Karpas-422 (cell line): ENCODE results near the gene LSM4. TPM values are rescaled to one million over a fixed set of nuclear protein-coding genes. Genes with fewer than 3 reads are reported as not detected.
"Not testable (repeated sequence)": the region's sequence is repeated elsewhere in the genome, so short reads cannot be mapped to it uniquely, and the experiment has no call there.

Experiments used
- DNase-seq: peaks from one replicate; pipeline ENCODE4 v3.0.0-alpha.2; 2015
- H2AFZ ChIP-seq: fragments of 200-600 bp; sonication (generic); 2 replicates; pipeline ENCODE4 v1.6.1; 2014; ENCODE audit warnings: antibody characterized with exemption, low read length, mixed read lengths
- H3K27ac ChIP-seq: fragments of 200-600 bp; sonication (generic); 2 replicates; pipeline ENCODE4 v1.5.1; 2014; ENCODE audit warnings: mild to moderate bottlenecking, low read length, moderate library complexity
- H3K27me3 ChIP-seq: fragments of 200-600 bp; sonication (generic); 2 replicates; pipeline ENCODE4 v1.6.1; 2014; ENCODE audit warnings: low read length, mixed read lengths
- H3K36me3 ChIP-seq: fragments of 200-600 bp; sonication (generic); 2 replicates; pipeline ENCODE4 v1.6.1; 2014; ENCODE audit warnings: low read length, mixed read lengths; ENCODE audit not compliant: insufficient read depth
- H3K4me1 ChIP-seq: fragments of 200-600 bp; sonication (generic); 2 replicates; pipeline ENCODE4 v1.6.1; 2014; ENCODE audit warnings: mild to moderate bottlenecking, low read length, mixed read lengths
- H3K4me2 ChIP-seq: fragments of 200-600 bp; sonication (generic); 2 replicates; pipeline ENCODE4 v1.6.1; 2014; ENCODE audit warnings: low read length, low read depth, mild to moderate bottlenecking; ENCODE audit not compliant: poor library complexity, severe bottlenecking
- H3K4me3 ChIP-seq: fragments of 200-600 bp; sonication (generic); 2 replicates; pipeline ENCODE4 v1.5.1; 2014; ENCODE audit warnings: mild to moderate bottlenecking, antibody characterized with exemption, low read length, mixed read lengths
- H3K79me2 ChIP-seq: fragments of 200-600 bp; sonication (generic); 2 replicates; pipeline ENCODE4 v1.6.1; 2014; ENCODE audit warnings: mild to moderate bottlenecking, low read length, mixed read lengths
- H3K9ac ChIP-seq: fragments of 200-600 bp; sonication (generic); 2 replicates; pipeline ENCODE4 v1.6.0; 2014; ENCODE audit warnings: low read length
- H3K9me2 ChIP-seq: fragments of 200-600 bp; sonication (generic), shearing (Covaris generic); replicated peaks from 2 replicates; pipeline ENCODE4 v1.6.0; 2014; ENCODE audit warnings: mild to moderate bottlenecking, low read length, moderate library complexity; ENCODE audit not compliant: insufficient read depth
- H3K9me3 ChIP-seq: fragments of 300-700, 200-600 bp; sonication (generic); 2 replicates; pipeline ENCODE4 v1.6.1; 2014; ENCODE audit warnings: low read length, mixed read lengths
- H4K20me1 ChIP-seq: fragments of 200-600 bp; sonication (generic); 2 replicates; pipeline ENCODE4 v1.6.1; 2014; ENCODE audit warnings: mild to moderate bottlenecking, antibody characterized with exemption, low read length, low read depth; ENCODE audit not compliant: insufficient read depth
- total RNA-seq: library from RNA; depleted of rRNA; stranded (reverse); fragments of >200 nt; shearing (Covaris generic); gene quantifications from 2 replicates; pipeline ENCODE4 v1.2.3, GENCODE V29; 2014; ENCODE audit warnings: low replicate concordance

Gene LSM4
- total RNA-seq, 1 experiment from 2014 or later: 198 TPM

DNA sequence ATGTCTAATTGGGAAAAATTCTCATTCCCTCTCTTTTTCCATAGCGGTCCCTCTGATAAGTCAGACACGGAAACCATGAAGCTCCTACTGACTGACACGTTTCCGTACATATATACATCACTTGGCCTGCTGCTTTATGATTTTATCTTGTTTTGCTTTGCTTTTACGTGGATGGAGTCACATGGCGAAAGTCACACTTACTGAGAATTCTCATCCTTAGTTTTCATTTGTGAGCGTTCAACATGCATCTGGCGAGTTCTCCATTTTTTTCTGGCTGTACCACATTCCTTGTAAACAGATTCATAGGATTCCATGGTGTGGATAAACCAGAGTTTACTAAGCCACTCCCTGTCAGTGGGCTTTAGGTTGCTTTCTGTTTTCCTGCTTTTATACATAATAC, 38.8 kb upstream of the LSM4 start:
- Histone ChIP-seq H3K4me1 (no peaks in the 10 kb centered on the region), H3K4me3 (no peak overlapping the region), H3K36me3 (no peaks in the 10 kb centered on the region), H3K79me2 (no peaks in the 10 kb centered on the region), H4K20me1 (no peaks in the 10 kb centered on the region), H2AFZ (no peak overlapping the region), H3K27ac (no peak overlapping the region), H3K9me3 (no peaks in the 10 kb centered on the region), H3K9me2 (no peaks in the 10 kb centered on the region), H3K9ac (no peak overlapping the region), H3K27me3 (no peaks in the 10 kb centered on the region), H3K4me2 (no peak overlapping the region)
- no peak for DNase-seq

GRCh38 chr19:18357041-18357440, 34.2 kb upstream of the LSM4 start:
- Histone ChIP-seq H2AFZ (no peak overlapping the region), H3K27me3 (no peaks in the 10 kb centered on the region), H3K9me3 (no peaks in the 10 kb centered on the region), H3K4me2 (no peak overlapping the region), H3K4me1 (no peaks in the 10 kb centered on the region), H3K9ac (no peak overlapping the region), H3K27ac (no peak overlapping the region), H3K9me2 (no peaks in the 10 kb centered on the region), H4K20me1 (no peaks in the 10 kb centered on the region), H3K4me3 (no peak overlapping the region), H3K36me3 (no peaks in the 10 kb centered on the region), H3K79me2 (no peaks in the 10 kb centered on the region)
- DNase-seq: no peak

DNA sequence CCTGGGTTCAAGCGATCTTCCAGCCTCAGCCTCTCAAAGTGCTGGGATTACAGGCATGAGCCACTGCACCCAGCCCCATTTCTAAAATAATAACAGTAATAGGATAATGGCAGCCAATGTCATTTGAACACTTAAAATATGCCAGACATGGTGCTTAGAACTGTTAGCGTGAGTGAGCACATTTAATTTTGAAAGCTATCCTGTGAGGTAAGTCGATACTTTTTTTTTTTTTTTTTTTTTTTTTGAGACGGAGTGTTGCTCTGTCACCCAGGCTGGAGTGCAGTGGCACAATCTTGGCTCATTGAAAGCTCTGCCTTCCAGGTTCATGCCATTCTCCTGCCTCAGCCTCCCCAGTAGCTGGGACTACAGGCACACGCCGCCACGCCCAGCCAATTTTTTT, 31.9 kb upstream of the LSM4 start:
- H3K27me3 ChIP-seq, H4K20me1 ChIP-seq, H3K9me3 ChIP-seq, H3K4me2 ChIP-seq, H3K36me3 ChIP-seq, H3K9ac ChIP-seq, H3K79me2 ChIP-seq, H3K9me2 ChIP-seq, H3K4me1 ChIP-seq, H2AFZ ChIP-seq, H3K4me3 ChIP-seq, H3K27ac ChIP-seq, DNase-seq: not testable (repeated sequence)

DNA sequence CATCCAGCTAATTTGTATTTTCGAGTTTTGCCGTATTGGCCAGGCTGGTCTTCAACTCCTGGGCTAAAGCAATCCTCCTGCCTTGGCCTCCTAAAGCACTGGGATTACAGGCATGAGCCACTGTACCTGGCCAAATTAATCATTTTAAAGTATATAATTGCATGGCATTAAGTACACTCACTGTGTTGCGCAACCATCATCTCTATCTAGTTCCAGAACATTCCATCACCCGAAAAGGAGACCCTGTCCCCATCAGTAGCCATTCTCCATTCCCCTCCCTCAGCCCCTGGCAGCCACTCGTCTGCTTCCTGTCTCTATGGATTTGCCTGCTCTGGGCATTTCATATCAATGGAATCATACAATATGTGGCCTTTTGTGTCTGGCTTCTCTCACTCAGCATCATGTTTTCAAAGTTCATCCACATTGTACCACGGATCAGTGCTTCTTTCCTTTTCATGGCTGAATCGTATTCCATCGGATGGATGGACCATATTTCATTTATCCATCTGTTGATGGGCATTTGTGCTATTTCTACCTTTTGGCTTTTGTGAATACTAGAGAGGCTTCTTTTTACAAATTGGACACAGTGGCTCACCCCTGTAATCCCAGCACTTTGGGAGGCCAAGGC, 30.6 kb upstream of the LSM4 start:
- Histone ChIP-seq H3K27me3 (no peaks in the 10 kb centered on the region), H3K27ac (no peak overlapping the region), H2AFZ (no peak overlapping the region), H3K9ac (no peak overlapping the region), H4K20me1 (no peaks in the 10 kb centered on the region), H3K9me3 (no peaks in the 10 kb centered on the region), H3K36me3 (no peaks in the 10 kb centered on the region), H3K79me2 (no peaks in the 10 kb centered on the region), H3K4me3 (no peak overlapping the region), H3K9me2 (no peaks in the 10 kb centered on the region), H3K4me1 (no peaks in the 10 kb centered on the region), H3K4me2 (no peak overlapping the region)
- no peak for DNase-seq

DNA sequence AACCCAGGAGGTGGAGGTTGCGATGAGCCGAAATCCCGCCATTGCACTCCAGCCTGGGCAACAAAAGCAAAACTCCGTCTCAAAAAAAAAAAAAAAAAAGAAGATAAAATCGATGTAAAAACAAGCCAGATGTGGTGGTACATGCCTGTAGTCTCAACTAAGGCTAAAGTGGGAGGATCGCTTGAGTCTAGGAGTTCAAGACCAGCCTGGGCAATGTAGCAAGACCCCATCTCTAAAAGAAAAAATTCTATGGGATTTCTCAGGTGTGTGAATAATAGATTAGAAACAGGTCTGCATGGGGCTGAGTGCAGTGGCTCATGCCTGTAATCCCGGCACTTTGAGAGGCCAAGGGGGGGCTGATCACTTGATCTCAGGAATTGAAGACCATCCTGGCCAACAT, 28.7 kb upstream of the LSM4 start:
- H3K27ac ChIP-seq: no peak overlapping the region
- no peak overlapping the region for H3K9ac ChIP-seq
- H3K4me3 ChIP-seq: no peak overlapping the region
- no peak overlapping the region for H3K4me2 ChIP-seq
- no peaks in the 10 kb centered on the region for H3K9me3 ChIP-seq
- H3K79me2 ChIP-seq: no peaks in the 10 kb centered on the region
- no peaks in the 10 kb centered on the region for H3K9me2 ChIP-seq
- no peak overlapping the region for H2AFZ ChIP-seq
- H3K36me3 ChIP-seq: no peaks in the 10 kb centered on the region
- no peaks in the 10 kb centered on the region for H3K27me3 ChIP-seq
- H3K4me1 ChIP-seq: no peaks in the 10 kb centered on the region
- H4K20me1 ChIP-seq: no peaks in the 10 kb centered on the region
- DNase-seq: no peak

DNA sequence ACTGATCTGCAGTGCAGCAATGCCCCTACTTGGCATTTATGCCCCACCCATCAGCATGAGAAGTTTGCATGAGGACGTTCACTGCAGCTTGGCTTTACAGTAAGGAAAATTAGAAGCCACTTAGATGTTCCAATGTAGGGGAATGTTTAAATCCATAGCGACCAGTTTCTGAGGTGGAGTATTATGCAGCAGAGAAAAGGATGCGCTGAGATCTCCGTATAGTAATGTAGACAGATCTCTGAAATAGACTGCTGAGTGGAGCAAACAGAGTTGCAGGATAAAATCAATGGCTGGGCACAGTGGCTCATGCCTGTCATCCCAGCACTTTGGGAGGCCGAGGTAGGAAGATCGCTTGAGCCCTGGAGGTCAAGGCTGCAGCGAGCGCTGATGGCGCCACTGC, 27.6 kb upstream of the LSM4 start:
- Histone ChIP-seq H3K36me3 (no peaks in the 10 kb centered on the region), H3K79me2 (no peaks in the 10 kb centered on the region), H3K4me3 (no peak overlapping the region), H2AFZ (no peak overlapping the region), H3K9ac (no peak overlapping the region), H3K9me2 (no peaks in the 10 kb centered on the region), H4K20me1 (no peaks in the 10 kb centered on the region), H3K4me1 (no peaks in the 10 kb centered on the region), H3K27ac (no peak overlapping the region), H3K4me2 (no peak overlapping the region), H3K9me3 (no peaks in the 10 kb centered on the region), H3K27me3 (no peaks in the 10 kb centered on the region)
- no peak for DNase-seq

GRCh38 chr19:18349524-18350128, 26.8 kb upstream of the LSM4 start:
- no peak overlapping the region for H3K9ac ChIP-seq
- DNase-seq: peak; percentile 63
- no peaks in the 10 kb centered on the region for H3K79me2 ChIP-seq

GRCh38 chr19:18348818-18349339, 26.0 kb upstream of the LSM4 start:
- not testable (repeated sequence) for H3K9me2 ChIP-seq

More at GRCh38 chr19:18349524-18350128, 26.8 kb upstream of the LSM4 start:
- Histone ChIP-seq H3K4me1 (no peaks in the 10 kb centered on the region), H4K20me1 (no peaks in the 10 kb centered on the region), H3K4me2 (no peak overlapping the region), H3K4me3 (no peak overlapping the region), H3K9me2 (no peaks in the 10 kb centered on the region), H2AFZ (no peak overlapping the region), H3K27ac (no peak overlapping the region), H3K9me3 (no peaks in the 10 kb centered on the region), H3K27me3 (no peaks in the 10 kb centered on the region), H3K36me3 (no peaks in the 10 kb centered on the region)

More at GRCh38 chr19:18348818-18349339, 26.0 kb upstream of the LSM4 start:
- H3K27ac ChIP-seq, H3K4me3 ChIP-seq, H3K4me2 ChIP-seq, H2AFZ ChIP-seq, H3K36me3 ChIP-seq, H3K9me3 ChIP-seq, H3K79me2 ChIP-seq, H4K20me1 ChIP-seq, H3K4me1 ChIP-seq, H3K27me3 ChIP-seq, DNase-seq, H3K9ac ChIP-seq: not testable (repeated sequence)
